Suprapubic skin (tissue), 4 donors: ENCODE results near the gene GALNT7. TPM values are rescaled to one million over a fixed set of nuclear protein-coding genes. Genes with fewer than 3 reads are reported as not detected.

Experiments
- DNase-seq, 2 donors: peaks; one replicate each; pipeline ENCODE4 v3.0.0-alpha.2; 2019; ENCODE audit warnings: low spot score in 2 of 2
- H3K27ac ChIP-seq: fragments of 200-600 bp; sonication (generic); one replicate; pipeline ENCODE4 v1.5.1; 2019
- H3K27me3 ChIP-seq: fragments of 200-600 bp; sonication (generic); one replicate; pipeline ENCODE4 v1.5.1; 2019
- H3K36me3 ChIP-seq: fragments of 200-600 bp; sonication (generic); one replicate; pipeline ENCODE4 v1.5.1; 2019
- H3K4me1 ChIP-seq: fragments of 200-600 bp; sonication (generic); one replicate; pipeline ENCODE4 v1.5.1; 2019
- H3K4me3 ChIP-seq: fragments of 200-600 bp; sonication (generic); one replicate; pipeline ENCODE4 v1.5.1; 2019; ENCODE audit warnings: mild to moderate bottlenecking
- H3K9me3 ChIP-seq: fragments of 200-600 bp; sonication (generic); one replicate; pipeline ENCODE4 v1.5.1; 2019
- CTCF ChIP-seq, 2 donors: fragments of 200-600 bp in 1 of 2; fragments of 450-650 bp in 1 of 2; sonication (generic) in 1 of 2; IDR thresholded peaks; one replicate each; pipeline ENCODE4 v1.5.1; 2016 to 2019; ENCODE audit warnings: antibody characterized with exemption in 2 of 2, mild to moderate bottlenecking in 1 of 2, moderate library complexity in 1 of 2
- EP300 ChIP-seq: sonication (generic); formaldehyde crosslinking; IDR thresholded peaks from one replicate; pipeline ENCODE4 v1.6.1; 2017; ENCODE audit warnings: antibody characterized with exemption
- POLR2A ChIP-seq, 2 donors: fragments of 450-650 bp; IDR thresholded peaks; one replicate each; pipeline ENCODE4 v1.6.1; 2017; ENCODE audit warnings: antibody characterized with exemption in 2 of 2, mild to moderate bottlenecking in 2 of 2, moderate library complexity in 2 of 2
- POLR2AphosphoS5 ChIP-seq, 3 donors: sonication (generic); formaldehyde crosslinking; IDR thresholded peaks; one replicate each; pipeline ENCODE4 v1.6.1; 2017; ENCODE audit warnings: antibody characterized with exemption in 3 of 3
- WGBS: methylation state at CpG from one replicate; pipeline ENCODE4 v1.1.5; 2018; 5-methylcytosine and 5-hydroxymethylcytosine counted together
- total RNA-seq, 4 donors: library from RNA; depleted of rRNA; stranded (reverse); fragments of >200 nt; gene quantifications; one replicate each; pipeline ENCODE4 v1.1.0, GENCODE V29; 2016

GALNT7 gene
- total RNA-seq, 4 donors from 2014 or later: 7.9 to 13.4 (median 9.5) TPM

- H3K4me1 ChIP-seq: peaks cover 4% of the 10 kb centered on the region
- H3K36me3 ChIP-seq: no peaks in the 10 kb centered on the region
- no peaks in the 10 kb centered on the region for H3K27me3 ChIP-seq
- H3K9me3 ChIP-seq: no peaks in the 10 kb centered on the region
- DNase-seq: no peak
- H3K27ac ChIP-seq: no peak overlapping the region
- 63% methylated on average over 4 of the region's 4 CpGs for WGBS
- TF ChIP-seq POLR2AphosphoS5 (IDR thresholded peaks at IDR 0.05) (no peak), POLR2A (IDR thresholded peaks at IDR 0.05) (no peak), EP300 (no peak), CTCF (IDR thresholded peaks at IDR 0.05) (no peak)
- no peak overlapping the region for H3K4me3 ChIP-seq
These were observed 101.9 kb downstream of the GALNT7 start for GRCh38 chr4:173270312-173271027.

- Histone ChIP-seq H3K9me3 (no peaks in the 10 kb centered on the region), H3K27ac (no peak overlapping the region), H3K4me3 (no peak overlapping the region), H3K36me3 (no peaks in the 10 kb centered on the region), H3K27me3 (no peaks in the 10 kb centered on the region), H3K4me1 (peaks cover 4% of the 10 kb centered on the region)
- no peak for DNase-seq
- WGBS: 90% methylated on average over 5 of the region's 5 CpGs
- TF ChIP-seq POLR2A (IDR thresholded peaks at IDR 0.05): no peak
- no peak for TF ChIP-seq EP300
- no peak for TF ChIP-seq POLR2AphosphoS5 (IDR thresholded peaks at IDR 0.05)
- no peak for TF ChIP-seq CTCF (IDR thresholded peaks at IDR 0.05)
These were observed 103.7 kb downstream of the GALNT7 start for GRCh38 chr4:173272314-173272713.

GRCh38 chr4:173272996-173273395 is 104.4 kb downstream of the GALNT7 start:
- peaks cover 4% of the 10 kb centered on the region for H3K4me1 ChIP-seq
- TF ChIP-seq CTCF (IDR thresholded peaks at IDR 0.05) (no peak), EP300 (no peak), POLR2AphosphoS5 (IDR thresholded peaks at IDR 0.05) (no peak), POLR2A (IDR thresholded peaks at IDR 0.05) (no peak)
- H3K36me3 ChIP-seq: no peaks in the 10 kb centered on the region
- no peaks in the 10 kb centered on the region for H3K9me3 ChIP-seq
- no peak for DNase-seq
- 65% methylated on average over 1 of the region's 1 CpG for WGBS
- no peak overlapping the region for H3K27ac ChIP-seq
- no peaks in the 10 kb centered on the region for H3K27me3 ChIP-seq
- no peak overlapping the region for H3K4me3 ChIP-seq

- DNase-seq: no peak
- Histone ChIP-seq H3K4me3 (no peak overlapping the region), H3K4me1 (peaks cover 4% of the 10 kb centered on the region), H3K36me3 (no peaks in the 10 kb centered on the region), H3K9me3 (no peaks in the 10 kb centered on the region), H3K27me3 (no peaks in the 10 kb centered on the region), H3K27ac (no peak overlapping the region)
- TF ChIP-seq EP300: no peak
- TF ChIP-seq POLR2AphosphoS5 (IDR thresholded peaks at IDR 0.05): no peak
- TF ChIP-seq POLR2A (IDR thresholded peaks at IDR 0.05): no peak
- no peak for TF ChIP-seq CTCF (IDR thresholded peaks at IDR 0.05)
These were observed 105.3 kb downstream of the GALNT7 start for GRCh38 chr4:173273941-173274340.

- no peak overlapping the region for H3K4me3 ChIP-seq
- peaks cover 4% of the 10 kb centered on the region for H3K4me1 ChIP-seq
- DNase-seq: no peak
- 90% methylated on average over 4 of the region's 4 CpGs for WGBS
- no peak for TF ChIP-seq EP300
- no peak for TF ChIP-seq POLR2AphosphoS5 (IDR thresholded peaks at IDR 0.05)
- TF ChIP-seq CTCF (IDR thresholded peaks at IDR 0.05): no peak
- no peak for TF ChIP-seq POLR2A (IDR thresholded peaks at IDR 0.05)
- H3K9me3 ChIP-seq: no peaks in the 10 kb centered on the region
- no peaks in the 10 kb centered on the region for H3K36me3 ChIP-seq
- H3K27me3 ChIP-seq: no peaks in the 10 kb centered on the region
- no peak overlapping the region for H3K27ac ChIP-seq
These were observed 106.1 kb downstream of the GALNT7 start for GRCh38 chr4:173274744-173275143.
